Left lung (tissue), 10 donors: ENCODE results near the gene PSG2. TPM values are rescaled to one million over a fixed set of nuclear protein-coding genes. Genes with fewer than 3 reads are reported as not detected.
"Not testable (repeated sequence)": the region's sequence is repeated elsewhere in the genome, so short reads cannot be mapped to it uniquely, and the experiment has no call there.

Experiments used
- ATAC-seq: fragments of 200-7000 bp; cut with Tn5 transposase; one replicate; pipeline ENCODE4 v1.9.1; 2020; ENCODE audit warnings: moderate library complexity
- DNase-seq, 4 donors: peaks; one replicate each; pipeline ENCODE4 v3.0.0-alpha.2; 2013 to 2020
- H3K27ac ChIP-seq, 2 donors: fragments of 200-600 bp; sonication (generic) in 1 of 2; one replicate each; pipeline versions ENCODE4 v1.5.0 to v1.8.0; 2020 to 2021
- H3K27me3 ChIP-seq, 2 donors: fragments of 200-600 bp; sonication (generic) in 1 of 2; one replicate each; pipeline versions ENCODE4 v1.5.0 to v1.8.0; 2020 to 2021
- H3K36me3 ChIP-seq, 2 donors: fragments of 200-600 bp; sonication (generic) in 1 of 2; one replicate each; pipeline versions ENCODE4 v1.5.0 to v1.8.0; 2020 to 2021
- H3K4me1 ChIP-seq, 2 donors: fragments of 200-600 bp; one replicate each; pipeline ENCODE4 v1.8.0; 2021
- H3K4me3 ChIP-seq, 2 donors: fragments of 200-600 bp; sonication (generic) in 1 of 2; one replicate each; pipeline versions ENCODE4 v1.5.0 to v1.8.0; 2020 to 2021; ENCODE audit warnings: mild to moderate bottlenecking in 1 of 2
- H3K9me3 ChIP-seq, 2 donors: fragments of 200-600 bp; sonication (generic) in 1 of 2; one replicate each; pipeline versions ENCODE4 v1.5.0 to v1.8.0; 2020 to 2021
- CTCF ChIP-seq, 2 donors: fragments of 200-600 bp; sonication (generic) in 1 of 2; IDR thresholded peaks; one replicate each; pipeline versions ENCODE4 v1.5.0 to v1.8.0; 2021; ENCODE audit warnings: antibody characterized with exemption in 2 of 2
- intact Hi-C, 2 donors: fragments of 100-400 bp; cut with DNase I; formaldehyde crosslinking; loops; one replicate each; pipeline versions ENCODE4 v1.11.2 to v1.14.2; 2022
- polyA plus RNA-seq, 6 donors: library from polyadenylated mRNA; unstranded; fragments of 120-200 nt; gene quantifications; one replicate each; pipeline ENCODE4 v1.2.1, GENCODE V29; 2013; ENCODE audit not compliant: insufficient read length in 6 of 6
- total RNA-seq, 2 donors: library from RNA; stranded (reverse); fragmentation: NEBNext Ultra II Directional; extraction: Animal tissue kit (Norgen Biotek cat#: 25700); gene quantifications; one replicate each; pipeline ENCODE4 v1.2.1, GENCODE V29; 2021
- donor health status: DM: no; HTN: yes; CAD: no.
- donor health status: DM: no; HTN: no; CAD: no.

PSG2 gene
- total and polyA plus RNA-seq, 8 donors = 0.27 to 0.68 TPM; not detected in 6

DNA sequence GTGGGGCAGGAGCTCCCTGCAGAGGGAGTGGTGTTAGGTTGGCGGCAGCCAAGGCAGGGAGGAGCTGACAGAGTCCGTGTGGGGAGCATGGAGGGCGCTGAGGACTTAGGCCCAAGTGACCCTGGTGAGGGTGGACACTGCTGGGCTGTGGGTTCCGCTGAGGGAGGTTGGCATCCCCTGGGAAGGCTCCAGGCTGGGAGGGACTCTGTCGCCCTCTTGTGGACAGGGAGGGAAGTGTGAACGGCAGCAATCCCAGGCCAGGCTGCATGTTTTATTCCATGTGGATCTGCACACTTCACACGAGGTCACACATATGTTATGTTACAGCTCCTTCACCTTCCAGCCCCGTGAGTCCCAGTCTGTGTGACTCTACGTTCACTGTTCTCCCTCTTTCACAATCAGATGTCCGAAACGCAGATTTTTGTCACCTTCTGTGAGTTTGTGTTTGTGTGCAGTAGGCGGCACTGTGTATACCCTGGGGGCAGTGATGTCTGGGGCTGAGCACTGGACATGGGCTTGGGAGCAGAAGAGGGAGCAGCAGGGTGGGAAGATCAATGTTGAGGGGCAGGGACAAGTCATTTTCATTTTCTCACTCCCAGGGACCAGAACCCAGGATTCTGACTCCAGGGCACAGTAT lies 1.8 kb upstream of the PSG2 start:
- intact Hi-C loops, H3K36me3 ChIP-seq, H3K4me1 ChIP-seq, H3K9me3 ChIP-seq, ATAC-seq, H3K27me3 ChIP-seq, H3K27ac ChIP-seq, H3K4me3 ChIP-seq: not testable (repeated sequence)
- peak; percentile 35 to 58 for TF ChIP-seq CTCF (IDR thresholded peaks at IDR 0.05)
- peak in 1 of 4 donors; percentile 54 for DNase-seq

GRCh38 chr19:43083721-43084120 lies 1.2 kb upstream of the PSG2 start:
- H3K27ac ChIP-seq, H3K9me3 ChIP-seq, H3K4me1 ChIP-seq, ATAC-seq, H3K36me3 ChIP-seq, intact Hi-C loops, H3K27me3 ChIP-seq, H3K4me3 ChIP-seq: not testable (repeated sequence)
- peak in 1 of 4 donors; percentile 60 for DNase-seq

GRCh38 chr19:43078311-43078710 lies 4.2 kb downstream of the PSG2 start:
- no peak for TF ChIP-seq CTCF (IDR thresholded peaks at IDR 0.05)
- Histone ChIP-seq H3K27me3 (no peaks in the 10 kb centered on the region), H3K27ac (no peak overlapping the region), H3K4me1 (no peaks in the 10 kb centered on the region), H3K36me3 (no peaks in the 10 kb centered on the region), H3K9me3 (no peaks in the 10 kb centered on the region), H3K4me3 (no peak overlapping the region)
- ATAC-seq (no peak), DNase-seq (no peak)
- intact Hi-C loops = no loop called here

DNA sequence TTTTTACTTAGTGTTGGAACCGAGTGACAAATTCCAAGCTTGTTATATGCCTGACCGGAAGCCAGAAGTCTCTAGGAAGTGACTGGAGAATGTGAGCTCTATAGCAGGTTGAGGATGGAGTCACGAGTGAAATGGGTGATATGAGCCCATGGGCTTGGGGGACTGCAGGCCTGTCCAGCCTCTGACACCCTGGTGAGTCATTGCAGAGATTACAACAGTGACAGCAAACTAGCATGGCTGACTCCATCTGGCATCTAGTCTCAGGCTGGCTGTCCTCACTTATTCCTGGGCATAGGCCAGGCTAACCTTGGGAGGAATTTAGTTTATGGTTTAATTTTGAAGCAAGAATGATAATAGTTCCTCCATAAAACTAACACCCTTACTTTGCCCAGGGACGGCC lies 4.6 kb downstream of the PSG2 start:
- H3K36me3 ChIP-seq, H3K9me3 ChIP-seq, H3K27me3 ChIP-seq, H3K4me3 ChIP-seq, H3K4me1 ChIP-seq, DNase-seq, H3K27ac ChIP-seq, intact Hi-C loops, ATAC-seq: not testable (repeated sequence)

DNA sequence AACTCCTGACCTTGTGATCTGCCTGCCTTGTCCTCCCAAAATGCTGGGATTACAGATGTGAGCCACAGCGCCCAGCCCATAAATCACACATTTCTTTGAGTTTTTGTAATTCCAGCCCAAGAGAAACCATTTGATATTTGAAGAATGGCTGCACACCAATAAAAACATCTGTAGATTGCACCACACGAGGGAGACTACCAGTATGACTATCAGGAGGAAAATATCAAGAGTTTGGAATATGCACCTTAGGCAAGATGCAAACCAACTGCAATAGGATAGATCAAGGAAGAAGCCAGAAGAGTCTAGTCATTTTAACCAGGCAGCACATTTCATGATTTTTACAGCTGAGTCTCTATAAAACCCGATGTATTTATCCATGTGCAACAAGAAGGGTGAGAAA lies 20.1 kb downstream of the PSG2 start:
- intact Hi-C loops, H3K27me3 ChIP-seq, H3K27ac ChIP-seq, DNase-seq, ATAC-seq, H3K9me3 ChIP-seq, H3K4me3 ChIP-seq, H3K36me3 ChIP-seq, H3K4me1 ChIP-seq: not testable (repeated sequence)

GRCh38 chr19:43061326-43061725 lies 21.2 kb downstream of the PSG2 start:
- H3K4me3 ChIP-seq, intact Hi-C loops, H3K27ac ChIP-seq, H3K27me3 ChIP-seq, H3K36me3 ChIP-seq, H3K4me1 ChIP-seq, H3K9me3 ChIP-seq, DNase-seq, ATAC-seq: not testable (repeated sequence)

GRCh38 chr19:43060254-43060653 lies 22.2 kb downstream of the PSG2 start:
- H3K4me3 ChIP-seq, H3K27me3 ChIP-seq, H3K27ac ChIP-seq, DNase-seq, H3K36me3 ChIP-seq, H3K4me1 ChIP-seq, ATAC-seq, intact Hi-C loops: not testable (repeated sequence)
- peaks cover 0 to 16% of the 10 kb centered on the region in 2 donors for H3K9me3 ChIP-seq

- peaks cover 0 to 20% of the 10 kb centered on the region in 2 donors for H3K9me3 ChIP-seq
- H3K27ac ChIP-seq, H3K36me3 ChIP-seq, H3K27me3 ChIP-seq, DNase-seq, ATAC-seq, intact Hi-C loops, H3K4me3 ChIP-seq, H3K4me1 ChIP-seq: not testable (repeated sequence)
Observed at GRCh38 chr19:43059482-43059881, 23.0 kb downstream of the PSG2 start.

DNA sequence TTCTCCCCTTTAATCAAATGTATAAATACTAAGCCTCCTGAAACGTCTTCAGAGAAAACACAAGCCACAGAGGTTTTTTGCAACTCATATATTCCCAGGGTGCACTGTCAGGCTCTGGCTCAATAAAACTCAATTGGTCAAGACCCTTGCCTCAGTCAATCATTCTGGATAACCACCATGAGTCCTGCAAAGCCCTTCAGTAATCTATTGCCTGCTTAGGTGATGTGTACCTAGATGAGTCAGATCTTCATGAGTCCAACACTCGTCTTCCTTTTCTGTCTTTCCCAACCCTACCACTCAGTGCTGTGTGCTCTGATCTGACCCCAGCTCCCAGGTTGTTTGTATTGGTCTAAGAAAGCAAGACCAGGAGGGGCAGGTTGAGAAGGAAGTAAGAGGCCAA lies 24.1 kb downstream of the PSG2 start:
- H3K36me3 ChIP-seq, DNase-seq, intact Hi-C loops, H3K27ac ChIP-seq, H3K27me3 ChIP-seq, ATAC-seq, H3K4me3 ChIP-seq, H3K4me1 ChIP-seq: not testable (repeated sequence)
- H3K9me3 ChIP-seq = peaks cover 0 to 20% of the 10 kb centered on the region in 2 donors

GRCh38 chr19:43047966-43048365 lies 34.5 kb downstream of the PSG2 start:
- H3K9me3 ChIP-seq, DNase-seq, H3K36me3 ChIP-seq, H3K4me1 ChIP-seq, H3K27ac ChIP-seq, H3K4me3 ChIP-seq, intact Hi-C loops, H3K27me3 ChIP-seq, ATAC-seq: not testable (repeated sequence)

DNA sequence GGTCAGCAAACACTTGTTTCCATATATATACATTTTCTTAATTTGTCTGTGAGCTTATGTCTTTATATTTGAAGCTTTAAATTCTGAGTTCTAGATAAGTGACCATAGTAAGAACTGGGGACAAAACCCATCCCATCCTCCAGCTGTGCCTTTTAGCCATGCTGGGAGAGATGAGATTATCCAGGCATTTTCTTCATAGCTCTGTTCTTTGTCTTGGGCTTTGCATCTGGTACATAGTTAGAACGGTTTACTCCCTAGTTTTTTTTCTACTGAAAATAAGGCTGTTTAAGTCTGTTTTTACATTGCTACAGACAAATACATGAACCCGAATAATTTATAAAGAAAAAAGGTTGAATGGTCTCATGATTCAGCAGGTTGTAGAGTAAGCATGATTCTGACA lies 35.9 kb downstream of the PSG2 start:
- H3K4me1 ChIP-seq, ATAC-seq, H3K9me3 ChIP-seq, H3K36me3 ChIP-seq, H3K27ac ChIP-seq, intact Hi-C loops, DNase-seq, H3K27me3 ChIP-seq, H3K4me3 ChIP-seq: not testable (repeated sequence)
